ENCODE results near the gene INHBA. TPM values are rescaled to one million over a fixed set of nuclear protein-coding genes. Genes with fewer than 3 reads are reported as not detected.

Gene INHBA
- total RNA-seq, 2 experiments from 2014 or later, result not detected

DNA sequence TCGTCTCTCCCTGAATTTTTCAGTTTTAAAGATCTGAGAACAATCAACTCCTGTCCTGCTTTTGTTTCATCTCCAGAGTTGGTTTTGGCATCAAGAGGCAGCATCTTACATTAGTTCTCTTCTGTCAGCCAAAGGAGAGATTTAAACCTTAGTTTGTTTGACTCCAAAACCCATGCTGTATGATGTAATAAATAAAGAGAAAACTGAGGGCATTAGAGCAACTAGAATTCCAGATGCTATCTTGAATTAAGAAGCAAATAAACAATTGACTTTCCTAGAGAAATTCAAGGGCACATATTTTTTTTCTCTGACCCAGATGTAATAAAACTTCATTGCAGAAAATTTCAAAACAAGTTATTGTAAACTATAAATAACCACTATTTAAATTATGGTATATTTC lies 54.4 kb downstream of the INHBA start:
- H3K9me3 Mint-ChIP-seq, result no peaks in the 10 kb centered on the region
- no peak for DNase-seq
- H3K4me3 Mint-ChIP-seq, result no peak overlapping the region
- CTCF ChIA-PET, result no interaction called here
- POLR2A ChIA-PET, result no interaction called here
- H3K36me3 Mint-ChIP-seq (ENCODE audit: low read depth), result no peaks in the 10 kb centered on the region
- no peaks in the 10 kb centered on the region for H3K4me1 Mint-ChIP-seq
- no peaks in the 10 kb centered on the region for H3K27me3 Mint-ChIP-seq
- no peak overlapping the region for H3K27ac Mint-ChIP-seq

- H3K27ac Mint-ChIP-seq, result no peak overlapping the region
- DNase-seq, result no peak
- H3K9me3 Mint-ChIP-seq, result peaks cover 4% of the 10 kb centered on the region
- H3K4me3 Mint-ChIP-seq, result no peak overlapping the region
- ChIA-PET POLR2A (no interaction called here), CTCF (no interaction called here)
- H3K27me3 Mint-ChIP-seq, result no peaks in the 10 kb centered on the region
- no peaks in the 10 kb centered on the region for H3K4me1 Mint-ChIP-seq
- H3K36me3 Mint-ChIP-seq (ENCODE audit: low read depth), result no peaks in the 10 kb centered on the region
Observed at GRCh38 chr7:41643616-41644015, 59.3 kb downstream of the INHBA start.

DNA sequence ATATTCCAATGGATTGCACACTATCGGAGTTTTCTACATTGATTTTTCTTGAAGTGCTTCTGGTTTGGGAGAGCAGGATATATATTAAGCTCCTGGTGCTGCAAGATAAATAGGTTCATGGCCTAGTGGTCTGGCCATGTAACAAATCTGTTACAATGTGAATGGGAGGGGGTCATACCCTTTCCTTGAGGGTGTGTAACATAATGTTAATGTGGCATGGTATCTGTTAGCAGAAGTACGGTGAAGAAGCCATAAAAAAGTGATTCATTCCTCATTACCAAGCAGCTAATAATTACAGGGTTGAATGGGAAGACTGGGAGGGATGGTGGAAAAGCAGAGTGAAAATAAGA lies 61.2 kb downstream of the INHBA start:
- peaks cover 4% of the 10 kb centered on the region for H3K9me3 Mint-ChIP-seq
- no peaks in the 10 kb centered on the region for H3K4me1 Mint-ChIP-seq
- no peak for DNase-seq
- CTCF ChIA-PET, result no interaction called here
- POLR2A ChIA-PET, result no interaction called here
- no peaks in the 10 kb centered on the region for H3K27me3 Mint-ChIP-seq
- H3K27ac Mint-ChIP-seq, result no peak overlapping the region
- no peak overlapping the region for H3K4me3 Mint-ChIP-seq
- H3K36me3 Mint-ChIP-seq (ENCODE audit: low read depth), result no peaks in the 10 kb centered on the region

DNA sequence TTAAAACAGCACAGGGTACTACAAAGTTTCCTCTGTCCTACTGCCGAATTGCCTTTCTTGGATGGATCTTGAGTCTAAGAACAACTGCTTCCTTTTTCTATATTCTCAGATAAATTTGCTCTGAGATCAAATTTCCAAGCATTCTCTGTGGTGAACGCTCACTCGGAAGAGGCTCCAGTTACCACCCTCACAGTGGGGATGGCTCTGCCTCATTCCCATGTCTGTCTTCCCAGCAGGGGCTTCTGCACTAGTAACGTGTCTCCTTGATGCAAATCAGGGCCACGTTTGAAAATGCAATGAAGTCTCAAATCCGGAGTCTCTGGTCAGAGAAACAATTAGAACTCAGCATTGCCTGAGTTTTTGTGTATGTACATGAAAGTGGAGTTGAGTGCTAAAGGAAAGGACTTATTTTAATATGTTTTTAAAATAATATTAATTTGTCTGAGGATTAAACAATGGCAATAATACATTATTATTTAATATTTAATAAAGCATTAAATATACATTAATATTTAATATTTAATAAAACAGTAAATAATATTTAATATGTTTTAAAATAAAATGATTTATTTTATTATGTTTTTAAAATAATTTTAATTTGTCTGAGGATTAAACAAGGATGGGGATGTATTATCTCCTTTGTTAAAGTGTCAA lies 61.8 kb downstream of the INHBA start:
- Mint-ChIP-seq H3K4me1 (no peaks in the 10 kb centered on the region), H3K27ac (no peak overlapping the region), H3K4me3 (no peak overlapping the region), H3K9me3 (peaks cover 4% of the 10 kb centered on the region), H3K27me3 (no peaks in the 10 kb centered on the region), H3K36me3 (ENCODE audit: low read depth) (no peaks in the 10 kb centered on the region)
- CTCF ChIA-PET, result no interaction called here
- DNase-seq, result no peak
- POLR2A ChIA-PET, result no interaction called here

- peaks cover 4% of the 10 kb centered on the region for H3K9me3 Mint-ChIP-seq
- no peak overlapping the region for H3K4me3 Mint-ChIP-seq
- CTCF ChIA-PET, result no interaction called here
- H3K36me3 Mint-ChIP-seq (ENCODE audit: low read depth), result no peaks in the 10 kb centered on the region
- no peaks in the 10 kb centered on the region for H3K4me1 Mint-ChIP-seq
- no peaks in the 10 kb centered on the region for H3K27me3 Mint-ChIP-seq
- no peak overlapping the region for H3K27ac Mint-ChIP-seq
- DNase-seq, result no peak
- POLR2A ChIA-PET, result no interaction called here
Observed at GRCh38 chr7:41640487-41640886, 62.4 kb downstream of the INHBA start.

GRCh38 chr7:41637049-41637448 lies 65.8 kb downstream of the INHBA start:
- Mint-ChIP-seq H3K36me3 (ENCODE audit: low read depth) (no peaks in the 10 kb centered on the region), H3K9me3 (peaks cover 8% of the 10 kb centered on the region), H3K4me3 (no peak overlapping the region), H3K27me3 (no peaks in the 10 kb centered on the region), H3K27ac (no peak overlapping the region), H3K4me1 (no peaks in the 10 kb centered on the region)
- no peak for DNase-seq
- ChIA-PET CTCF (no interaction called here), POLR2A (no interaction called here)
